HepG2 (cell line): Measurements from ENCODE around the gene SGSH. TPM values are rescaled to one million over a fixed set of nuclear protein-coding genes. Genes with fewer than 3 reads are reported as not detected.

Experiments used
- ATAC-seq: fragments of 200-7000 bp; cut with Tn5 transposase; 3 replicates; pipeline ENCODE4 v1.9.1; 2020; ENCODE audit warnings: mild to moderate bottlenecking, moderate library complexity
- BruUV-seq: library from RNA; stranded (reverse); fragments of 400-500 nt; replicated peaks from 2 replicates; lab custom pipeline; 2021; lab: Mats Ljungman, UMichigan
- CTCF ChIA-PET: fragments of 300-600 bp; formaldehyde crosslinking; extraction: SDS; loops from one replicate; lab custom pipeline; 2021; ENCODE audit warnings: low total read pairs, inconsistent platforms, low intra/inter-chr PET ratio; lab: Yijun Ruan, JAX
- POLR2A ChIA-PET: fragments of 350-600 bp; sonication (Branson Sonifier 250); formaldehyde crosslinking; loops from one replicate; lab custom pipeline; 2020; ENCODE audit warnings: antibody characterized with exemption, inconsistent platforms; lab: Yijun Ruan, JAX
- DNase-seq: peaks from one replicate; pipeline ENCODE4 v3.0.0-alpha.2; 2015; ENCODE audit warnings: low spot score
- FAIRE-seq: peaks from 3 replicates; lab custom pipeline; 2011; peaks lifted over from hg19 to GRCh38; lab: Jason Lieb, UNC
- H2AFZ ChIP-seq: one replicate; pipeline ENCODE4 v1.6.1; 2011; ENCODE audit warnings: low read length, inconsistent platforms
- H3K27ac ChIP-seq: fragments of 300-600 bp; 3 replicates; pipeline ENCODE4 v1.8.0; 2011; ENCODE audit warnings: mixed run types, mild to moderate bottlenecking, mixed read lengths, low read length, inconsistent platforms; ENCODE audit not compliant: insufficient read depth; ENCODE audit errors: extremely low read length
- H3K27me3 ChIP-seq, 2 experiments: fragments of 200-600 bp in 1 of 2; 2 replicates in 1 of 2; 3 replicates in 1 of 2; pipeline versions ENCODE4 v1.6.0 to v1.8.0; 2011; ENCODE audit warnings: low read length in 2 of 2, mild to moderate bottlenecking in 2 of 2, moderate library complexity in 2 of 2, inconsistent platforms in 1 of 2; ENCODE audit not compliant: insufficient read depth in 2 of 2, control insufficient read depth in 1 of 2
- H3K36me3 ChIP-seq, 2 experiments: fragments of 200-600 bp in 1 of 2; replicated peaks in 1 of 2; 2 replicates in 1 of 2; 3 replicates in 1 of 2; pipeline versions ENCODE4 v1.5.1 to v1.8.0; 2011; ENCODE audit warnings: low read length in 2 of 2, inconsistent platforms in 1 of 2; ENCODE audit not compliant: insufficient read depth in 2 of 2, control insufficient read depth in 1 of 2
- H3K4me1 ChIP-seq: 2 replicates; pipeline ENCODE4 v1.5.1; 2012; ENCODE audit warnings: low read length, inconsistent platforms; ENCODE audit not compliant: insufficient read depth
- H3K4me2 ChIP-seq: 2 replicates; pipeline ENCODE4 v1.6.0; 2011; ENCODE audit warnings: low read depth, low read length, inconsistent platforms
- H3K4me3 ChIP-seq, 3 experiments: fragments of 200-600 bp in 1 of 3; sonication (generic), shearing (Covaris generic) in 1 of 3; replicated peaks in 1 of 3; 2 replicates each; pipeline ENCODE4 v1.5.1; 2011 to 2016; ENCODE audit warnings: low read length in 3 of 3, inconsistent platforms in 2 of 3, low read depth in 2 of 3, mild to moderate bottlenecking in 2 of 3, control low read depth in 1 of 3, mixed read lengths in 1 of 3; ENCODE audit not compliant: insufficient read depth in 1 of 3
- H3K79me2 ChIP-seq: one replicate; pipeline ENCODE4 v1.6.1; 2011; ENCODE audit warnings: low read length, inconsistent platforms; ENCODE audit not compliant: insufficient read depth
- H3K9ac ChIP-seq: 2 replicates; pipeline ENCODE4 v1.6.0; 2011; ENCODE audit warnings: mild to moderate bottlenecking, low read depth, low read length, inconsistent platforms; ENCODE audit not compliant: insufficient read depth
- H3K9me3 ChIP-seq: 2 replicates; pipeline ENCODE4 v1.5.1; 2012; ENCODE audit warnings: mild to moderate bottlenecking, low read length
- H4K20me1 ChIP-seq: 2 replicates; pipeline ENCODE4 v1.6.0; 2011; ENCODE audit warnings: inconsistent platforms, mild to moderate bottlenecking, low read length, moderate library complexity; ENCODE audit not compliant: insufficient read depth
- CBX2 ChIP-seq, 2 experiments: fragments of 200-600 bp in 1 of 2; sonication (generic); formaldehyde crosslinking in 1 of 2; IDR thresholded peaks; 2 replicates each; pipeline versions ENCODE4 v1.7.0 to v1.8.1; 2018 to 2022; ENCODE audit warnings: low read depth in 2 of 2, low read length in 1 of 2, mild to moderate bottlenecking in 1 of 2, missing genetic modification reagents in 1 of 2
- CENPBD1 ChIP-seq: sonication (generic); formaldehyde crosslinking; IDR thresholded peaks from 2 replicates; pipeline ENCODE4 v1.8.0; 2022; ENCODE audit warnings: missing genetic modification reagents, low read depth, mild to moderate bottlenecking, borderline replicate concordance
- FOXA1 ChIP-seq, 2 experiments: fragments of 450-650 bp in 1 of 2; sonication (generic) in 1 of 2; formaldehyde crosslinking in 1 of 2; IDR thresholded peaks; 2 replicates each; pipeline versions ENCODE4 v1.4.0 to v1.6.1; 2016 to 2020; ENCODE audit warnings: missing genetic modification reagents in 1 of 2
- FOXP1 ChIP-seq, 2 experiments: fragments of 450-650 bp in 1 of 2; IDR thresholded peaks; 2 replicates each; pipeline ENCODE4 v1.6.1; 2017 to 2018; ENCODE audit warnings: antibody characterized with exemption in 1 of 2
- GTF3A ChIP-seq: sonication (generic); formaldehyde crosslinking; conservative IDR thresholded peaks from 2 replicates; pipeline ENCODE4 v1.4.0; 2020; ENCODE audit warnings: mild to moderate bottlenecking, missing genetic modification reagents
- NR2F6 ChIP-seq, 2 experiments: IDR thresholded peaks; 2 replicates each; pipeline ENCODE4 v1.6.1; 2016; ENCODE audit warnings: antibody characterized with exemption in 1 of 2, mild to moderate bottlenecking in 1 of 2
- POGZ ChIP-seq: sonication (generic); formaldehyde crosslinking; IDR thresholded peaks from 2 replicates; pipeline ENCODE4 v1.4.0; 2020; ENCODE audit warnings: mild to moderate bottlenecking, missing genetic modification reagents
- PRDM10 ChIP-seq: sonication (generic); formaldehyde crosslinking; IDR thresholded peaks from 2 replicates; pipeline ENCODE4 v1.4.0; 2020; ENCODE audit warnings: low read depth, missing genetic modification reagents
- RXRB ChIP-seq: IDR thresholded peaks from 2 replicates; pipeline ENCODE4 v1.6.1; 2016; ENCODE audit warnings: borderline replicate concordance, missing genetic modification reagents, missing compliant biosample characterization
- TARDBP ChIP-seq: sonication (generic); formaldehyde crosslinking; IDR thresholded peaks from 2 replicates; pipeline ENCODE4 v1.8.0; 2022; ENCODE audit warnings: mild to moderate bottlenecking, missing genetic modification reagents
- THAP11 ChIP-seq: IDR thresholded peaks from 2 replicates; pipeline ENCODE4 v1.6.1; 2016; ENCODE audit warnings: missing biosample characterization, missing genetic modification reagents
- ZEB1 ChIP-seq: IDR thresholded peaks from 2 replicates; pipeline ENCODE4 v1.6.1; 2012; ENCODE audit warnings: mild to moderate bottlenecking, low read depth, inconsistent platforms; ENCODE audit not compliant: insufficient replicate concordance
- ZKSCAN1 ChIP-seq: fragments of 150-350 bp; IDR thresholded peaks from 2 replicates; pipeline ENCODE4 v1.6.1; 2014; ENCODE audit warnings: low read length
- ZKSCAN5 ChIP-seq: sonication (generic); formaldehyde crosslinking; IDR thresholded peaks from 2 replicates; pipeline ENCODE4 v1.5.1; 2020; ENCODE audit warnings: mild to moderate bottlenecking, missing genetic modification reagents
- ZNF362 ChIP-seq: sonication (generic); formaldehyde crosslinking; IDR thresholded peaks from 2 replicates; pipeline ENCODE4 v1.4.0; 2020; ENCODE audit warnings: missing genetic modification reagents, mild to moderate bottlenecking, borderline replicate concordance
- ZNF761 ChIP-seq: sonication (generic); formaldehyde crosslinking; conservative IDR thresholded peaks from 2 replicates; pipeline ENCODE4 v1.4.0; 2020; ENCODE audit warnings: mild to moderate bottlenecking, missing genetic modification reagents
- ZXDC ChIP-seq: sonication (generic); formaldehyde crosslinking; IDR thresholded peaks from 2 replicates; pipeline ENCODE4 v1.5.0; 2020; ENCODE audit warnings: mild to moderate bottlenecking, missing genetic modification reagents
- WGBS: methylation state at CpG from one replicate; pipeline ENCODE4 v1.1.6; 2017; ENCODE audit warnings: low lambda C conversion rate; 5-methylcytosine and 5-hydroxymethylcytosine counted together
- in situ Hi-C: cut with HindIII; loops from 2 replicates; pipeline ENCODE4 v1.10.0; 2017; ENCODE audit warnings: low pct_unique_long_range_greater_than_20kb; ENCODE audit not compliant: extremely low pct_ligation_motif_present
- intact Hi-C: fragments of 100-400 bp; cut with micrococcal nuclease; formaldehyde crosslinking; loops from one replicate; pipeline ENCODE4 v1.10.0; 2022; ENCODE audit not compliant: unreplicated experiment
- polyA plus RNA-seq, 8 experiments: library from polyadenylated mRNA; depleted of rRNA in 3 of 8; stranded (reverse) in 7 of 8; unstranded in 1 of 8; fragments of >200 nt; fragmentation: Illumina TruSeq in 4 of 8; extraction: Trizol in 4 of 8; gene quantifications; 2 replicates each; pipeline versions ENCODE4 v1.2.1 to v1.2.3, GENCODE V29; 2011 to 2016; ENCODE audit warnings: low read depth in 4 of 8, missing spikeins in 1 of 8, mixed read lengths in 1 of 8; ENCODE audit not compliant: insufficient read depth in 1 of 8
- total RNA-seq, 5 experiments: library from RNA; depleted of rRNA; stranded (reverse); fragments of >200 nt; fragmentation: Illumina TruSeq; extraction: Trizol; gene quantifications; 2 replicates each; pipeline ENCODE4 v1.2.3, GENCODE V29; 2016; ENCODE audit warnings: low read depth in 1 of 5

SGSH gene
- total and polyA plus RNA-seq, 2 of the 13 experiments (the other 11 are each of a cell fraction or from before 2014, with no cell fraction given), result 12.2 to 17.6 TPM

- WGBS, result 89% methylated on average over 6 of the region's 6 CpGs
- Histone ChIP-seq H4K20me1 (no peaks in the 10 kb centered on the region), H3K36me3 (peaks cover 3 to 4% of the 10 kb centered on the region in 2 experiments; a peak in 1 of 5 replicates), H3K4me3 (no peak overlapping the region), H3K27ac (no peak overlapping the region), H3K9me3 (no peaks in the 10 kb centered on the region), H3K9ac (no peak overlapping the region), H2AFZ (no peak overlapping the region), H3K4me1 (peaks cover 10% of the 10 kb centered on the region), H3K79me2 (peaks cover 5% of the 10 kb centered on the region), H3K4me2 (no peak overlapping the region), H3K27me3 (no peaks in the 10 kb centered on the region)
- no peak for FAIRE-seq
- no TSS peak for BruUV-seq
- no peak for DNase-seq
- CTCF ChIA-PET, result no interaction called here
- intact Hi-C loops, result no loop called here
- ATAC-seq, result no peak
- in situ Hi-C loops, result no loop called here
- POLR2A ChIA-PET, result interaction anchor here (1.5 kb wide), 1 partner anchor 39 kb away, joined by 6 read pairs; no protein-coding TSS in a partner anchor
- no peak for TF ChIP-seq FOXP1 (IDR thresholded peaks at IDR 0.05)
- TF ChIP-seq FOXP1 (CRISPR knock-in tag; IDR thresholded peaks at IDR 0.05), result no peak
- no peak for TF ChIP-seq ZKSCAN1
- TF ChIP-seq ZXDC (CRISPR knock-in tag), result no peak
- no peak for TF ChIP-seq POGZ (CRISPR knock-in tag)
- TF ChIP-seq ZNF761, result no peak
- TF ChIP-seq ZKSCAN5 (CRISPR knock-in tag), result no peak
- no peak for TF ChIP-seq GTF3A (CRISPR knock-in tag)
- no peak for TF ChIP-seq CENPBD1 (CRISPR knock-in tag)
- TF ChIP-seq CBX2 (IDR thresholded peaks at IDR 0.05; ENCODE audit: low read depth, low read length), result no peak
- no peak for TF ChIP-seq CBX2 (CRISPR knock-in tag; IDR thresholded peaks at IDR 0.05; ENCODE audit: low read depth)
- TF ChIP-seq FOXA1 (IDR thresholded peaks at IDR 0.05), result no peak
- TF ChIP-seq FOXA1 (CRISPR knock-in tag; IDR thresholded peaks at IDR 0.05), result no peak
- TF ChIP-seq ZNF362 (CRISPR knock-in tag), result no peak
- no peak for TF ChIP-seq RXRB
- TF ChIP-seq THAP11 (CRISPR knock-in tag), result no peak
- no peak for TF ChIP-seq PRDM10 (CRISPR knock-in tag)
- TF ChIP-seq TARDBP (CRISPR knock-in tag), result no peak
- no peak for TF ChIP-seq ZEB1
- no peak for TF ChIP-seq NR2F6 (IDR thresholded peaks at IDR 0.05)
- TF ChIP-seq NR2F6 (CRISPR knock-in tag; IDR thresholded peaks at IDR 0.05), result no peak
Observed at GRCh38 chr17:80224683-80225082, 4.5 kb upstream of the SGSH start.
